Gastroesophageal sphincter (tissue), 3 donors: ENCODE measurements around the gene BRS3.

Experiments
- POLR2A ChIP-seq, 2 donors: fragments of 450-650 bp; IDR thresholded peaks; one replicate each; pipeline ENCODE4 v1.6.1; 2017; ENCODE audit warnings: antibody characterized with exemption in 2 of 2, mild to moderate bottlenecking in 2 of 2, moderate library complexity in 1 of 2
- POLR2AphosphoS5 ChIP-seq: sonication (generic); formaldehyde crosslinking; IDR thresholded peaks from one replicate; pipeline ENCODE4 v1.6.1; 2017; ENCODE audit warnings: antibody characterized with exemption
- TF ChIP-seq, protein P1 (sequence below), 4 experiments: fragments of 200-600 bp in 2 of 4; fragments of 450-650 bp in 2 of 4; sonication (generic) in 1 of 4; IDR thresholded peaks; one replicate each; pipeline ENCODE4 v1.5.1; 2017 to 2019; ENCODE audit warnings: antibody characterized with exemption in 4 of 4, mild to moderate bottlenecking in 2 of 4, moderate library complexity in 2 of 4

GRCh38 chrX:136538811-136539210 is 51.1 kb downstream of the BRS3 start:
- TF ChIP-seq, protein P1, sequence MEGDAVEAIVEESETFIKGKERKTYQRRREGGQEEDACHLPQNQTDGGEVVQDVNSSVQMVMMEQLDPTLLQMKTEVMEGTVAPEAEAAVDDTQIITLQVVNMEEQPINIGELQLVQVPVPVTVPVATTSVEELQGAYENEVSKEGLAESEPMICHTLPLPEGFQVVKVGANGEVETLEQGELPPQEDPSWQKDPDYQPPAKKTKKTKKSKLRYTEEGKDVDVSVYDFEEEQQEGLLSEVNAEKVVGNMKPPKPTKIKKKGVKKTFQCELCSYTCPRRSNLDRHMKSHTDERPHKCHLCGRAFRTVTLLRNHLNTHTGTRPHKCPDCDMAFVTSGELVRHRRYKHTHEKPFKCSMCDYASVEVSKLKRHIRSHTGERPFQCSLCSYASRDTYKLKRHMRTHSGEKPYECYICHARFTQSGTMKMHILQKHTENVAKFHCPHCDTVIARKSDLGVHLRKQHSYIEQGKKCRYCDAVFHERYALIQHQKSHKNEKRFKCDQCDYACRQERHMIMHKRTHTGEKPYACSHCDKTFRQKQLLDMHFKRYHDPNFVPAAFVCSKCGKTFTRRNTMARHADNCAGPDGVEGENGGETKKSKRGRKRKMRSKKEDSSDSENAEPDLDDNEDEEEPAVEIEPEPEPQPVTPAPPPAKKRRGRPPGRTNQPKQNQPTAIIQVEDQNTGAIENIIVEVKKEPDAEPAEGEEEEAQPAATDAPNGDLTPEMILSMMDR (IDR thresholded peaks at IDR 0.05), result no peak
- TF ChIP-seq POLR2A (IDR thresholded peaks at IDR 0.05), result no peak
- TF ChIP-seq POLR2AphosphoS5, result no peak
